SHP77 (cell line): ENCODE measurements around the gene FLRT1.
A peak's percentile ranks its signal among the peaks of the same experiment; 100 is the strongest.
"Not testable (repeated sequence)": the region's sequence is repeated elsewhere in the genome, so short reads cannot be mapped to it uniquely, and the experiment has no call there.

Experiments used
- DNase-seq, 2 experiments: peaks; one replicate each; lab custom pipeline; 2025; lab: John Stamatoyannopoulos, UW

Gene FLRT1

GRCh38 chr11:64044730-64045393, 9.1 kb downstream of the FLRT1 start:
- DNase-seq, result peak; percentile 69 to 78

- no peak for DNase-seq
Observed at GRCh38 chr11:64045700-64046099, 10.0 kb downstream of the FLRT1 start.

GRCh38 chr11:64047373-64047772, 11.6 kb downstream of the FLRT1 start:
- not testable (repeated sequence) for DNase-seq

GRCh38 chr11:64048042-64048854, 12.5 kb downstream of the FLRT1 start:
- peak; percentile 35 to 56 for DNase-seq

- DNase-seq, result no peak
Observed at GRCh38 chr11:64049509-64049908, 13.8 kb downstream of the FLRT1 start.

GRCh38 chr11:64051297-64051696, 15.6 kb downstream of the FLRT1 start:
- DNase-seq, result no peak

GRCh38 chr11:64052436-64052835, 16.7 kb downstream of the FLRT1 start:
- no peak for DNase-seq

GRCh38 chr11:64052938-64053622, 17.3 kb downstream of the FLRT1 start:
- no peak for DNase-seq

- no peak for DNase-seq
Observed at GRCh38 chr11:64053699-64054098, 18.0 kb downstream of the FLRT1 start.

- peak in 1 of 2 experiments; percentile 17 for DNase-seq
Observed at GRCh38 chr11:64055077-64055476, 19.3 kb downstream of the FLRT1 start.

- peak in 1 of 2 experiments; percentile 19 for DNase-seq
Observed at GRCh38 chr11:64056213-64056785, 20.6 kb downstream of the FLRT1 start.

GRCh38 chr11:64056861-64057260, 21.1 kb downstream of the FLRT1 start:
- no peak for DNase-seq

GRCh38 chr11:64057890-64058289, 22.2 kb downstream of the FLRT1 start:
- DNase-seq, result no peak

GRCh38 chr11:64058494-64058893, 22.8 kb downstream of the FLRT1 start:
- DNase-seq, result no peak

- no peak for DNase-seq
Observed at GRCh38 chr11:64059339-64060140, 23.8 kb downstream of the FLRT1 start.

- no peak for DNase-seq
Observed at GRCh38 chr11:64060263-64060860, 24.6 kb downstream of the FLRT1 start.

- peak in 1 of 2 experiments; percentile 54 for DNase-seq
Observed at GRCh38 chr11:64060861-64061444, 25.2 kb downstream of the FLRT1 start.

GRCh38 chr11:64062185-64063039, 26.7 kb downstream of the FLRT1 start:
- no peak for DNase-seq

GRCh38 chr11:64063777-64064176, 28.0 kb downstream of the FLRT1 start:
- DNase-seq, result no peak
